HepG2 (cell line): ENCODE measurements around the gene FTCD. TPM values are rescaled to one million over a fixed set of nuclear protein-coding genes. Genes with fewer than 3 reads are reported as not detected.
A peak's percentile ranks its signal among the peaks of the same experiment; 100 is the strongest.

Experiments
- ATAC-seq: fragments of 200-7000 bp; cut with Tn5 transposase; 3 replicates; pipeline ENCODE4 v1.9.1; 2020; ENCODE audit warnings: mild to moderate bottlenecking, moderate library complexity
- BruUV-seq: library from RNA; stranded (reverse); fragments of 400-500 nt; replicated peaks from 2 replicates; lab custom pipeline; 2021; lab: Mats Ljungman, UMichigan
- CTCF ChIA-PET: fragments of 300-600 bp; formaldehyde crosslinking; extraction: SDS; loops from one replicate; lab custom pipeline; 2021; ENCODE audit warnings: low total read pairs, inconsistent platforms, low intra/inter-chr PET ratio; lab: Yijun Ruan, JAX
- POLR2A ChIA-PET: fragments of 350-600 bp; sonication (Branson Sonifier 250); formaldehyde crosslinking; loops from one replicate; lab custom pipeline; 2020; ENCODE audit warnings: antibody characterized with exemption, inconsistent platforms; lab: Yijun Ruan, JAX
- DNase-seq: peaks from one replicate; pipeline ENCODE4 v3.0.0-alpha.2; 2015; ENCODE audit warnings: low spot score
- FAIRE-seq: peaks from 3 replicates; lab custom pipeline; 2011; peaks lifted over from hg19 to GRCh38; lab: Jason Lieb, UNC
- H2AFZ ChIP-seq: one replicate; pipeline ENCODE4 v1.6.1; 2011; ENCODE audit warnings: low read length, inconsistent platforms
- H3K27ac ChIP-seq: fragments of 300-600 bp; 3 replicates; pipeline ENCODE4 v1.8.0; 2011; ENCODE audit warnings: mixed run types, mild to moderate bottlenecking, mixed read lengths, low read length, inconsistent platforms; ENCODE audit not compliant: insufficient read depth; ENCODE audit errors: extremely low read length
- H3K27me3 ChIP-seq, 2 experiments: fragments of 200-600 bp in 1 of 2; 2 replicates in 1 of 2; 3 replicates in 1 of 2; pipeline versions ENCODE4 v1.6.0 to v1.8.0; 2011; ENCODE audit warnings: low read length in 2 of 2, mild to moderate bottlenecking in 2 of 2, moderate library complexity in 2 of 2, inconsistent platforms in 1 of 2; ENCODE audit not compliant: insufficient read depth in 2 of 2, control insufficient read depth in 1 of 2
- H3K36me3 ChIP-seq, 2 experiments: fragments of 200-600 bp in 1 of 2; replicated peaks in 1 of 2; 2 replicates in 1 of 2; 3 replicates in 1 of 2; pipeline versions ENCODE4 v1.5.1 to v1.8.0; 2011; ENCODE audit warnings: low read length in 2 of 2, inconsistent platforms in 1 of 2; ENCODE audit not compliant: insufficient read depth in 2 of 2, control insufficient read depth in 1 of 2
- H3K4me1 ChIP-seq: 2 replicates; pipeline ENCODE4 v1.5.1; 2012; ENCODE audit warnings: low read length, inconsistent platforms; ENCODE audit not compliant: insufficient read depth
- H3K4me2 ChIP-seq: 2 replicates; pipeline ENCODE4 v1.6.0; 2011; ENCODE audit warnings: low read depth, low read length, inconsistent platforms
- H3K4me3 ChIP-seq, 3 experiments: fragments of 200-600 bp in 1 of 3; sonication (generic), shearing (Covaris generic) in 1 of 3; replicated peaks in 1 of 3; 2 replicates each; pipeline ENCODE4 v1.5.1; 2011 to 2016; ENCODE audit warnings: low read length in 3 of 3, inconsistent platforms in 2 of 3, low read depth in 2 of 3, mild to moderate bottlenecking in 2 of 3, control low read depth in 1 of 3, mixed read lengths in 1 of 3; ENCODE audit not compliant: insufficient read depth in 1 of 3
- H3K79me2 ChIP-seq: one replicate; pipeline ENCODE4 v1.6.1; 2011; ENCODE audit warnings: low read length, inconsistent platforms; ENCODE audit not compliant: insufficient read depth
- H3K9ac ChIP-seq: 2 replicates; pipeline ENCODE4 v1.6.0; 2011; ENCODE audit warnings: mild to moderate bottlenecking, low read depth, low read length, inconsistent platforms; ENCODE audit not compliant: insufficient read depth
- H3K9me3 ChIP-seq: 2 replicates; pipeline ENCODE4 v1.5.1; 2012; ENCODE audit warnings: mild to moderate bottlenecking, low read length
- H4K20me1 ChIP-seq: 2 replicates; pipeline ENCODE4 v1.6.0; 2011; ENCODE audit warnings: inconsistent platforms, mild to moderate bottlenecking, low read length, moderate library complexity; ENCODE audit not compliant: insufficient read depth
- BRF2 ChIP-seq: sonication (generic); formaldehyde crosslinking; IDR thresholded peaks from 2 replicates; pipeline ENCODE4 v1.8.1; 2022; ENCODE audit warnings: mild to moderate bottlenecking, missing genetic modification reagents
- E2F2 ChIP-seq: sonication (generic); formaldehyde crosslinking; IDR thresholded peaks from 2 replicates; pipeline ENCODE4 v1.4.0; 2020; ENCODE audit warnings: missing genetic modification reagents, borderline replicate concordance
- ELF4 ChIP-seq: sonication (generic); formaldehyde crosslinking; IDR thresholded peaks from 2 replicates; pipeline ENCODE4 v1.5.0; 2020; ENCODE audit warnings: missing genetic modification reagents, mild to moderate bottlenecking, moderate library complexity, borderline replicate concordance
- HIVEP1 ChIP-seq: sonication (generic); formaldehyde crosslinking; IDR thresholded peaks from 2 replicates; pipeline ENCODE4 v1.4.0; 2020; ENCODE audit warnings: mild to moderate bottlenecking, missing genetic modification reagents
- HNRNPUL1 ChIP-seq: fragments of 200-400 bp; formaldehyde crosslinking; IDR thresholded peaks from 2 replicates; pipeline ENCODE4 v1.6.1; 2017; ENCODE audit warnings: low read depth, mild to moderate bottlenecking, low read length, moderate library complexity
- IRF9 ChIP-seq: sonication (generic); formaldehyde crosslinking; IDR thresholded peaks from 2 replicates; pipeline ENCODE4 v1.8.0; 2022; ENCODE audit warnings: missing genetic modification reagents, mild to moderate bottlenecking, borderline replicate concordance
- NRL ChIP-seq: sonication (generic); formaldehyde crosslinking; IDR thresholded peaks from 2 replicates; pipeline ENCODE4 v1.5.0; 2020; ENCODE audit warnings: missing genetic modification reagents, mild to moderate bottlenecking, moderate library complexity, borderline replicate concordance
- SOX5 ChIP-seq: IDR thresholded peaks from 2 replicates; pipeline ENCODE4 v1.6.1; 2016; ENCODE audit warnings: borderline replicate concordance
- TERF1 ChIP-seq: sonication (generic); formaldehyde crosslinking; IDR thresholded peaks from 2 replicates; pipeline ENCODE4 v1.8.0; 2022; ENCODE audit warnings: mild to moderate bottlenecking, missing genetic modification reagents, moderate library complexity
- TOPORS ChIP-seq: sonication (generic); formaldehyde crosslinking; IDR thresholded peaks from 2 replicates; pipeline ENCODE4 v1.8.0; 2023; ENCODE audit warnings: mild to moderate bottlenecking, missing genetic modification reagents
- ZNF10 ChIP-seq: sonication (generic); formaldehyde crosslinking; IDR thresholded peaks from 2 replicates; pipeline ENCODE4 v1.4.0; 2020; ENCODE audit warnings: mild to moderate bottlenecking, low read depth, missing genetic modification reagents, borderline replicate concordance
- WGBS: methylation state at CpG from one replicate; pipeline ENCODE4 v1.1.6; 2017; ENCODE audit warnings: low lambda C conversion rate; 5-methylcytosine and 5-hydroxymethylcytosine counted together
- in situ Hi-C: cut with HindIII; loops from 2 replicates; pipeline ENCODE4 v1.10.0; 2017; ENCODE audit warnings: low pct_unique_long_range_greater_than_20kb; ENCODE audit not compliant: extremely low pct_ligation_motif_present
- intact Hi-C: fragments of 100-400 bp; cut with micrococcal nuclease; formaldehyde crosslinking; loops from one replicate; pipeline ENCODE4 v1.10.0; 2022; ENCODE audit not compliant: unreplicated experiment
- polyA plus RNA-seq, 8 experiments: library from polyadenylated mRNA; depleted of rRNA in 3 of 8; stranded (reverse) in 7 of 8; unstranded in 1 of 8; fragments of >200 nt; fragmentation: Illumina TruSeq in 4 of 8; extraction: Trizol in 4 of 8; gene quantifications; 2 replicates each; pipeline versions ENCODE4 v1.2.1 to v1.2.3, GENCODE V29; 2011 to 2016; ENCODE audit warnings: low read depth in 4 of 8, missing spikeins in 1 of 8, mixed read lengths in 1 of 8; ENCODE audit not compliant: insufficient read depth in 1 of 8
- total RNA-seq, 5 experiments: library from RNA; depleted of rRNA; stranded (reverse); fragments of >200 nt; fragmentation: Illumina TruSeq; extraction: Trizol; gene quantifications; 2 replicates each; pipeline ENCODE4 v1.2.3, GENCODE V29; 2016; ENCODE audit warnings: low read depth in 1 of 5
- TF ChIP-seq, protein P1 (sequence below): sonication (generic); formaldehyde crosslinking; IDR thresholded peaks from 2 replicates; pipeline ENCODE4 v1.4.0; 2020; ENCODE audit warnings: mild to moderate bottlenecking, missing genetic modification reagents

FTCD gene
- total and polyA plus RNA-seq, 2 of the 13 experiments (the other 11 are each of a cell fraction or from before 2014, with no cell fraction given) = 75.7 to 105 TPM

- no peak overlapping the region for H3K4me2 ChIP-seq
- intact Hi-C loops = no loop called here
- BruUV-seq = no TSS peak
- H3K36me3 ChIP-seq = no peaks in the 10 kb centered on the region
- H3K4me3 ChIP-seq = no peak overlapping the region
- H4K20me1 ChIP-seq = no peaks in the 10 kb centered on the region
- WGBS = 29% methylated on average over 3 of the region's 6 CpGs
- no peaks in the 10 kb centered on the region; a peak in 1 of 5 replicates for H3K27me3 ChIP-seq
- H2AFZ ChIP-seq = no peak overlapping the region
- no peak overlapping the region for H3K27ac ChIP-seq
- no peak overlapping the region for H3K9ac ChIP-seq
- no peak for FAIRE-seq
- TF ChIP-seq HNRNPUL1 = no peak
- no peak for TF ChIP-seq TOPORS (CRISPR knock-in tag)
- TF ChIP-seq, protein P1, sequence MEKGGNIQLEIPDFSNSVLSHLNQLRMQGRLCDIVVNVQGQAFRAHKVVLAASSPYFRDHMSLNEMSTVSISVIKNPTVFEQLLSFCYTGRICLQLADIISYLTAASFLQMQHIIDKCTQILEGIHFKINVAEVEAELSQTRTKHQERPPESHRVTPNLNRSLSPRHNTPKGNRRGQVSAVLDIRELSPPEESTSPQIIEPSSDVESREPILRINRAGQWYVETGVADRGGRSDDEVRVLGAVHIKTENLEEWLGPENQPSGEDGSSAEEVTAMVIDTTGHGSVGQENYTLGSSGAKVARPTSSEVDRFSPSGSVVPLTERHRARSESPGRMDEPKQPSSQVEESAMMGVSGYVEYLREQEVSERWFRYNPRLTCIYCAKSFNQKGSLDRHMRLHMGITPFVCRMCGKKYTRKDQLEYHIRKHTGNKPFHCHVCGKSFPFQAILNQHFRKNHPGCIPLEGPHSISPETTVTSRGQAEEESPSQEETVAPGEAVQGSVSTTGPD = no peak
- TF ChIP-seq ELF4 (CRISPR knock-in tag) = no peak
- TF ChIP-seq ZNF10 (CRISPR knock-in tag) = no peak
- no peak for TF ChIP-seq BRF2 (CRISPR knock-in tag)
- no peak for TF ChIP-seq E2F2 (CRISPR knock-in tag)
- TF ChIP-seq TERF1 (CRISPR knock-in tag) = no peak
- TF ChIP-seq HIVEP1 (CRISPR knock-in tag) = no peak
- no peak for TF ChIP-seq SOX5
- TF ChIP-seq NRL (CRISPR knock-in tag) = no peak
- no peak for TF ChIP-seq IRF9 (CRISPR knock-in tag)
- TF ChIP-seq, all 625 proteins: peak for 0
- H3K79me2 ChIP-seq = no peaks in the 10 kb centered on the region
- ChIA-PET POLR2A (no interaction called here), CTCF (no interaction called here)
- no peaks in the 10 kb centered on the region for H3K4me1 ChIP-seq
- H3K9me3 ChIP-seq = no peaks in the 10 kb centered on the region
- in situ Hi-C loops = no loop called here
- DNase-seq (no peak), ATAC-seq (peak; percentile 33)
Observed at GRCh38 chr21:46172863-46173528, 17.6 kb upstream of the FTCD start.
